Psoas muscle (tissue), 8 donors: Measurements from ENCODE around the gene DCP2. TPM values are rescaled to one million over a fixed set of nuclear protein-coding genes. Genes with fewer than 3 reads are reported as not detected.

Experiments
- ATAC-seq, 4 donors: fragments of 200-7000 bp; cut with Tn5 transposase; one replicate each; pipeline ENCODE4 v1.9.1; 2020; ENCODE audit warnings: moderate library complexity in 3 of 4, mild to moderate bottlenecking in 2 of 4
- DNase-seq, 2 donors: peaks; one replicate each; pipeline ENCODE4 v3.0.0-alpha.2; 2020
- H3K27ac ChIP-seq: fragments of 200-600 bp; one replicate; pipeline ENCODE4 v1.8.0; 2022
- H3K27me3 ChIP-seq, 3 donors: fragments of 200-600 bp in 1 of 3; one replicate each; pipeline versions ENCODE4 v1.6.1 to v1.8.0; 2013 to 2022; ENCODE audit warnings: low read length in 2 of 3, mild to moderate bottlenecking in 2 of 3, moderate library complexity in 1 of 3; ENCODE audit not compliant: insufficient read depth in 3 of 3
- H3K36me3 ChIP-seq, 2 donors: fragments of 200-600 bp in 1 of 2; one replicate each; pipeline versions ENCODE4 v1.6.1 to v1.8.0; 2013 to 2022; ENCODE audit warnings: low read depth in 1 of 2, mild to moderate bottlenecking in 1 of 2, moderate library complexity in 1 of 2; ENCODE audit not compliant: insufficient read depth in 1 of 2
- H3K4me1 ChIP-seq: fragments of 200-600 bp; one replicate; pipeline ENCODE4 v1.8.0; 2022
- H3K4me3 ChIP-seq: fragments of 200-600 bp; one replicate; pipeline ENCODE4 v1.8.0; 2022; ENCODE audit warnings: mild to moderate bottlenecking
- H3K9me3 ChIP-seq: fragments of 200-600 bp; one replicate; pipeline ENCODE4 v1.8.0; 2022
- CTCF ChIP-seq: fragments of 200-600 bp; IDR thresholded peaks from one replicate; pipeline ENCODE4 v1.8.0; 2022; ENCODE audit warnings: antibody characterized with exemption
- WGBS, 3 donors: extraction: QIAGEN DNeasy Blood & Tissue Kit; methylation state at CpG; one replicate each; pipeline versions ENCODE4 v1.1.6 to v1.1.7; 2013; 5-methylcytosine and 5-hydroxymethylcytosine counted together
- intact Hi-C, 2 donors: fragments of 100-400 bp; cut with DNase I; formaldehyde crosslinking; loops; one replicate each; pipeline versions ENCODE4 v1.11.0 to v1.14.2; 2022
- polyA plus RNA-seq, 3 donors: library from polyadenylated mRNA; stranded (reverse); fragments of 200-250 nt; gene quantifications; one replicate each; pipeline ENCODE4 v1.2.3, GENCODE V29; 2013
- total RNA-seq, 4 donors: library from RNA; stranded (reverse); fragmentation: NEBNext Ultra II Directional in 2 of 4; extraction: Animal tissue kit (Norgen Biotek cat#: 25700) in 2 of 4; gene quantifications; one replicate each; pipeline versions ENCODE4 v1.2.1 to v1.2.4, GENCODE V29; 2021 to 2023
- donor health status: healthy with polysubstance abuse.
- donor health status: DM: no; HTN: no; CAD: no; lungs with moderate emphysema.
- donor health status: Bipolar disorder and iron deficiency.
- donor health status: healthy.
- donor health status: DM: yes; HTN: yes; CAD: no.
- donor health status: DM: no; HTN: no; CAD: no.
- donor health status: DM: no; HTN: no; CAD: no.
- donor health status: DM: yes; HTN: yes; CAD: no.

The DCP2 gene
- total and polyA plus RNA-seq, 7 donors = 4.0 to 41.7 (median 20.2) TPM

- no peaks in the 10 kb centered on the region for H3K4me1 ChIP-seq
- no peaks in the 10 kb centered on the region for H3K9me3 ChIP-seq
- ATAC-seq (no peak), DNase-seq (no peak)
- H3K4me3 ChIP-seq = no peak overlapping the region
- TF ChIP-seq CTCF = no peak
- no peaks in the 10 kb centered on the region for H3K27me3 ChIP-seq
- no peak overlapping the region for H3K27ac ChIP-seq
- intact Hi-C loops = no loop called here
- H3K36me3 ChIP-seq = peaks cover 2 to 50% of the 10 kb centered on the region in 2 donors
- 96 to 99% (median 97%) methylated on average over 5 of the region's 5 CpGs for WGBS, 3 donors
Measured at GRCh38 chr5:113002423-113002822, 25.8 kb downstream of the DCP2 start.

- intact Hi-C loops = no loop called here
- ATAC-seq = no peak
- 77 to 78% (median 78%) methylated on average over 3 of the region's 3 CpGs for WGBS, 3 donors
- no peak overlapping the region for H3K4me3 ChIP-seq
- H3K36me3 ChIP-seq = peaks cover 2 to 64% of the 10 kb centered on the region in 2 donors
- no peaks in the 10 kb centered on the region for H3K4me1 ChIP-seq
- no peaks in the 10 kb centered on the region for H3K27me3 ChIP-seq
- DNase-seq = no peak
- no peak overlapping the region for H3K27ac ChIP-seq
- TF ChIP-seq CTCF = no peak
- H3K9me3 ChIP-seq = no peaks in the 10 kb centered on the region
Measured at GRCh38 chr5:113003763-113004162, 27.2 kb downstream of the DCP2 start.

- H3K9me3 ChIP-seq = no peaks in the 10 kb centered on the region
- ATAC-seq (no peak), DNase-seq (no peak)
- no peaks in the 10 kb centered on the region for H3K27me3 ChIP-seq
- no peak overlapping the region for H3K4me3 ChIP-seq
- no peak overlapping the region for H3K27ac ChIP-seq
- peaks cover 2 to 81% of the 10 kb centered on the region in 2 donors for H3K36me3 ChIP-seq
- 85 to 89% (median 88%) methylated on average over 1 of the region's 1 CpG for WGBS, 3 donors
- TF ChIP-seq CTCF = no peak
- intact Hi-C loops = no loop called here
- H3K4me1 ChIP-seq = no peaks in the 10 kb centered on the region
Measured at GRCh38 chr5:113005454-113005853, 28.9 kb downstream of the DCP2 start.

- Histone ChIP-seq H3K4me1 (peaks cover 3% of the 10 kb centered on the region), H3K36me3 (peaks cover 3 to 47% of the 10 kb centered on the region in 2 donors), H3K27me3 (no peaks in the 10 kb centered on the region), H3K9me3 (no peaks in the 10 kb centered on the region), H3K27ac (no peak overlapping the region), H3K4me3 (no peak overlapping the region)
- intact Hi-C loops = no loop called here
- no peak for DNase-seq
- ATAC-seq = no peak
- 88 to 99% (median 96%) methylated on average over 2 of the region's 2 CpGs for WGBS, 3 donors
- no peak for TF ChIP-seq CTCF
Measured at GRCh38 chr5:113017881-113018635, 41.5 kb downstream of the DCP2 start.
